RWPE2 (cell line): Measurements from ENCODE around the gene CDK3.

ENCODE experiments used
- ATAC-seq: fragments of 200-7000 bp; cut with Tn5 transposase; 3 replicates; pipeline ENCODE4 v1.9.1; 2021; ENCODE audit warnings: low read depth
- DNase-seq: peaks from one replicate; pipeline ENCODE4 v3.0.0-alpha.2; 2020; ENCODE audit warnings: low spot score
- H3K27ac ChIP-seq: fragments of 450-650 bp; 2 replicates; pipeline ENCODE4 v1.5.1; 2017; ENCODE audit warnings: mild to moderate bottlenecking; ENCODE audit not compliant: poor library complexity, severe bottlenecking
- H3K27me3 ChIP-seq: fragments of 250-450 bp; sonication (Bioruptor Pico); 2 replicates; pipeline ENCODE4 v1.5.1; 2021; ENCODE audit warnings: mild to moderate bottlenecking, moderate library complexity; ENCODE audit not compliant: insufficient read depth, poor library complexity, severe bottlenecking
- H3K36me3 ChIP-seq: fragments of 250-450 bp; sonication (Bioruptor Pico); 2 replicates; pipeline ENCODE4 v1.5.1; 2020; ENCODE audit warnings: low read depth, mild to moderate bottlenecking, moderate library complexity
- H3K4me1 ChIP-seq: fragments of 250-450 bp; sonication (Bioruptor Pico); 2 replicates; pipeline ENCODE4 v1.5.1; 2021; ENCODE audit warnings: mild to moderate bottlenecking, moderate library complexity; ENCODE audit not compliant: insufficient read depth, poor library complexity, severe bottlenecking
- H3K4me3 ChIP-seq: fragments of 250-450 bp; sonication (Bioruptor Pico); 2 replicates; pipeline ENCODE4 v1.5.1; 2021; ENCODE audit warnings: mild to moderate bottlenecking, moderate library complexity; ENCODE audit not compliant: severe bottlenecking
- H3K9me3 ChIP-seq: fragments of 250-450 bp; sonication (Bioruptor Pico); 2 replicates; pipeline ENCODE4 v1.5.1; 2021; ENCODE audit warnings: mild to moderate bottlenecking, moderate library complexity; ENCODE audit not compliant: severe bottlenecking
- TF ChIP-seq, protein P1 (sequence below): fragments of 450-650 bp; IDR thresholded peaks from one replicate; pipeline ENCODE4 v1.5.1; 2017; ENCODE audit warnings: mild to moderate bottlenecking, moderate library complexity; ENCODE audit not compliant: poor library complexity, severe bottlenecking

CDK3 gene

DNA sequence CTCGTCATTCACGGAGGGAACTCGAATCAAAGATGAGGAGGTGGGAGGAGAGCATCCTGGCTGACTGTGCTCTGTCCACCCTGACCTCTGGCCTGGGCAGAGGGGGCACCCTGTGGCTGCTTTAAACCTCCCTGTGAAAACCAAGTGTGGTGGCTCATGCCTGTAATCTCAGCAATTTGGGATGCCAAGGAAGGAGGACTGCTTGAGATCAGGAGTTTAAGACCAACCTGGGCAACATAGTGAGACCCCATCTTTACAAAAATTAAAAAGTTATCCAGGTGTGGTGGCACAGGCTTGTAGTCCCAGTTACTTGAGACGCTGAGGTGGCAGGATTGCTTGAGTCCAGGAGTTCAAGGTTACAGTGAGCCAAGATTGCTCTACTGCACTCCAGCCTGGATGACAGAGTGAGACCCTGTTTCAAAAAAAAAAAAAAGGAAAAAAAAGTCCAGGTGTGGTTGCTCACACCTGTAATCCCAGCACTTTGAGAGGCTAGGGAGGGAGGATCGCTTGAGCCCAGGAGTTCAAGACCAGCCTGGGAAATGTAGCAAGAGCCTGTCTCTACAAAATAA, 5.8 kb upstream of the CDK3 start:
- TF ChIP-seq, protein P1, sequence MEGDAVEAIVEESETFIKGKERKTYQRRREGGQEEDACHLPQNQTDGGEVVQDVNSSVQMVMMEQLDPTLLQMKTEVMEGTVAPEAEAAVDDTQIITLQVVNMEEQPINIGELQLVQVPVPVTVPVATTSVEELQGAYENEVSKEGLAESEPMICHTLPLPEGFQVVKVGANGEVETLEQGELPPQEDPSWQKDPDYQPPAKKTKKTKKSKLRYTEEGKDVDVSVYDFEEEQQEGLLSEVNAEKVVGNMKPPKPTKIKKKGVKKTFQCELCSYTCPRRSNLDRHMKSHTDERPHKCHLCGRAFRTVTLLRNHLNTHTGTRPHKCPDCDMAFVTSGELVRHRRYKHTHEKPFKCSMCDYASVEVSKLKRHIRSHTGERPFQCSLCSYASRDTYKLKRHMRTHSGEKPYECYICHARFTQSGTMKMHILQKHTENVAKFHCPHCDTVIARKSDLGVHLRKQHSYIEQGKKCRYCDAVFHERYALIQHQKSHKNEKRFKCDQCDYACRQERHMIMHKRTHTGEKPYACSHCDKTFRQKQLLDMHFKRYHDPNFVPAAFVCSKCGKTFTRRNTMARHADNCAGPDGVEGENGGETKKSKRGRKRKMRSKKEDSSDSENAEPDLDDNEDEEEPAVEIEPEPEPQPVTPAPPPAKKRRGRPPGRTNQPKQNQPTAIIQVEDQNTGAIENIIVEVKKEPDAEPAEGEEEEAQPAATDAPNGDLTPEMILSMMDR = no peak
- H3K4me1 ChIP-seq = peaks cover 9% of the 10 kb centered on the region
- H3K36me3 ChIP-seq = peaks cover 5% of the 10 kb centered on the region; the same call in 1 of the 2 replicates
- H3K27ac ChIP-seq = no peak overlapping the region
- DNase-seq (no peak), ATAC-seq (no peak)
- no peak overlapping the region for H3K4me3 ChIP-seq
- no peaks in the 10 kb centered on the region for H3K27me3 ChIP-seq
- no peaks in the 10 kb centered on the region for H3K9me3 ChIP-seq

DNA sequence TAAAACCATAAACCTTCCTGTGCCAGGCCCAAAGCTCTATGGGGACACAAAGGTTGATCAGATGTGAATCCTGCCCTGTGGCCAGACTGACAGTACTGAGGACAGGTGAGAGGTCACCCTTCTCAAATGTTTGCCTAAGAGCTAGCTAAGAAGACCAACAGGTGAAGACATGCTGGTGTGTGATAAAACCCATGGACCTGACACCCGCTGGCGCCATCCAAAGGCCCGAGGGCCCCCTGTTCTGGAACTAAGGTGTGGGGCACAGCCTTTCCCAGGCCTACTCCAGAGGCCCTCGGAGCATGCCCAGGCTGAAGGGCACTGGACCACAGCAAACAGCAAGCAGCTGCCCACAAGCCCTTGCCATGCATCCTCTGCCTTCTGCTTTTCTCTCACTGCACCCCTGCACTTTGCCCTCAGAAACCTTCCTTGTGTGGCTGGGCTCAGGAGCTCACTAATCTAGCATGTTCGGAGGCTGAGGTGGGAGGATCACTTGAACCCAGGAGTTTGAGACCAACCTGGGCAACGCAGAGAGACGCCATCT, 5.2 kb upstream of the CDK3 start:
- Histone ChIP-seq H3K27me3 (no peaks in the 10 kb centered on the region), H3K27ac (no peak overlapping the region), H3K4me1 (peaks cover 9% of the 10 kb centered on the region), H3K9me3 (no peaks in the 10 kb centered on the region), H3K36me3 (peaks cover 5% of the 10 kb centered on the region; the same call in 1 of the 2 replicates), H3K4me3 (no peak overlapping the region)
- ATAC-seq (no peak), DNase-seq (no peak)
- TF ChIP-seq, protein P1 = no peak

DNA sequence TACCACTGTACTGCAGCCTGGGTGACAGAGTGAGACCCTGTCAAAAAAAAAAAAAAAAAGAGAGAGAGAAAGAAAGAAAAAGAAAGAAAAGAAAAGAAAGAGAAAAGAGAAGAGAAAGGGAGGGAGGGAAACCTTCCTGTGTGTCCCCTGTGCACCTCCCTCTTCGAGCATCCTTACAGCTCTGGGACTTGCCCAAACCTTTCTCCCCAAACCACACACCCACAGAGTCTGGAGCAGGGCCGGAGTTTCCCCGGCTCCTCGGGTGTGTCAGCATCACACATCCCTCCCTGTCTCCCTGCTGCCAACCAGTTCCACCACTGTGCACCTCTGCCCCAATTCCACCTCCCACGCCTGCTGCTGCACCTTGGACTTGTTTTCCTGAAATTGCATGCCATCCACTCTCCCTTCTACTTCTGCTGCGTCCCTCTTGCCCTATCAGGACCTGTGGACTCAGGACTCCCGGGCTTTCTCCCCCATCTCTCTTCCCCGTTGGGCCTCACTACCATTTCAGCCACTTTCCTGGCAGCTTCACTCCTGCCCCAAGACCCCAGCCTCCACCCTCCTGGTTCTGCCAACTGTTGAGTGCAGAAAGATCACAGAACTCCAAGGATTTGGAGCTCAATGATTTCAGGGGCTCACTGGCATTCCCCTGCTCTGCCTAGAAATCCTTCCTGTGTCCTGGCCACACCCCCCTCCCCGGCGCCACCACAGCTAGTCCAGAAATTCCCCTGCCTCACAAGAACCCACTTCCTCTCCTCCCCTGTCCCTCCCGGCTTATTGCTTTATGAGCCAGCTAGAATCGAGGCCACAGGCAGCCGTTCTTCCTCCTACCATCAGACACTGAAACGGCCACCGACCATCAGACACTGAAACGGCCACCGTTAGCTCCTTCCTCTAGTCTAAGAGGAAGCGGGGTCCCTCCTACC, 3.7 kb upstream of the CDK3 start:
- peaks cover 9% of the 10 kb centered on the region for H3K4me1 ChIP-seq
- H3K4me3 ChIP-seq = no peak overlapping the region
- H3K27me3 ChIP-seq = no peaks in the 10 kb centered on the region
- no peaks in the 10 kb centered on the region for H3K9me3 ChIP-seq
- DNase-seq = no peak
- TF ChIP-seq, protein P1 = no peak
- no peak overlapping the region for H3K27ac ChIP-seq
- peak; percentile 74 for ATAC-seq
- peaks cover 5% of the 10 kb centered on the region; the same call in 1 of the 2 replicates for H3K36me3 ChIP-seq

DNA sequence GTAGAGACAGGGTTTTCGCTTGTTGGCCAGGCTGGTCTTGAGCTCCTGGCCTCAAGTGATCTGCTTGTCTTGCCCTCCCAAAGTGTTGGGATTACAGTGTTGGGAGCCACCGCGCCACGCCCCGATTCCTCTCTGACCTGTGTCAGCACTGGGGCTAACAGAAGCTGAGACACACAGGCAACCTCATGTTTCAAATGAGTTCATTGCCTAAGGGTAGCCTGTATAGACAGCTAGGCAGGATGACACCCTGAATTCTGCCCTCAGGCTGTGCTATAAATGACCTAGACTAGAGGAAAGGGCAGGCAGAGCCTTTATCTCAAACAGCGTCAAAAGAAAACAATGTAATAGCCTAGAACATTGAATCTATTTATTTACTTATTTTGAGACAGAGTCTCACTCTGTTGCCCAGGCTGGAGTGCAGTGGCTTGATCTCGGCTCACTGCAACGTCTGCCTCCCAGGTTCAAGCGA, 2.3 kb upstream of the CDK3 start:
- H3K4me1 ChIP-seq = peaks cover 9% of the 10 kb centered on the region
- no peaks in the 10 kb centered on the region for H3K9me3 ChIP-seq
- H3K27me3 ChIP-seq = no peaks in the 10 kb centered on the region
- DNase-seq = no peak
- TF ChIP-seq, protein P1 = no peak
- ATAC-seq = no peak
- no peak overlapping the region for H3K4me3 ChIP-seq
- H3K36me3 ChIP-seq = peaks cover 5% of the 10 kb centered on the region; the same call in 1 of the 2 replicates
- H3K27ac ChIP-seq = no peak overlapping the region
